Thoracic aorta endothelial cell (primary cell): ENCODE measurements around the gene PET117. TPM values are rescaled to one million over a fixed set of nuclear protein-coding genes. Genes with fewer than 3 reads are reported as not detected.

Source experiments
- small RNA-seq: library from RNA; depleted of rRNA; stranded (forward); fragments of <200 nt; gene quantifications from one replicate; pipeline ENCODE3, GENCODE V24; 2012
- total RNA-seq: library from RNA; depleted of rRNA; stranded (reverse); fragments of >200 nt; gene quantifications from 2 replicates; pipeline ENCODE4 v1.2.3, GENCODE V29; 2012

The PET117 gene, protein sequence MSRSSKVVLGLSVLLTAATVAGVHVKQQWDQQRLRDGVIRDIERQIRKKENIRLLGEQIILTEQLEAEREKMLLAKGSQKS
- total RNA-seq = 11.6 and 14.1 TPM in 2 replicates

DNA sequence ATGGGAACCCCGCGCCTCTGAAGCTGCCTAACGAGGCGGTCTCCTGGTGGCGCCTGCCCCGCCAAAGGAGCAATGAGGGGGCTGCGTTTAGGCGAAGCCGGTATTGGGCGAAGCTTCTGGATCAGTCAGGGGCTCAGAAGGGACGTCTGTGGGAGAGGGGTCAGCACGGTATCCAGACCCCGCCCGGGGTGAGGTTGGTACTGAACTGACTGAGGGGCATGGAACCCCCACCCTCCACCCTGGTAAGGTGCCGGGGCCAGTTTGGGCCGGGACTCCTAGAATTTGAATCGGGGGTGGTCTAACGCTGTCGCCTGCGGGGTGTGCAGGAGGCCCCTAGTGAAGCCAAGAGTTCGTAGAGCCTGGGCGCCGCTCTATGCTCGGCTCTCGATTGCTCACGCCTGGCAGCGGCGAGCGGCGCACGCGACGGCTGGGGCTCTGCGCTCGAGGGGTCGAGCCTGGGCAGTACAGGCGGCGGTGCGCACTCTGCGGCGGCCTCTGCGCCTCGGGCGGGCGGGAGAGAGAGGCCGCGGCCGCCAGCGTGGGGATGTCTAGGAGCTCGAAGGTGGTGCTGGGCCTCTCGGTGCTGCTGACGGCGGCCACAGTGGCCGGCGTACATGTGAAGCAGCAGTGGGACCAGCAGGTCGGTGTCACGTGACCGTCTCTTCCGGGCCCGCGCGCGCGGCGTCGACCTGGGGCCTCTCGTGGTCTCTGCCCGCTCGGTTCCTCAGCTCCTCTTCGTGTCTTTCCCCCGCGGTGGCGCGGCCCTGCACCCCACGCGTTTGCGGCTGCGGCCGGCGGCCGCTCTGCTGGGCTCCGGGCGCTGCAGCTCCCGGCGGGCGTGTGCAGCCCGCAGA lies at the start of gene PET117, which contains the start of gene KAT14:
TSS of gene PET117 (plus strand) at position 452 of the 854 bp plus-strand sequence. CDS start at position 545, 93 bp downstream.
TSS of gene KAT14 (plus strand) at position 452 of the 854 bp plus-strand sequence. CDS start 4,798 bp downstream, outside the sequence.

Small RNAs within 50 kb of the gene (small RNA-seq; reads per million reads assigned to genes)
- gene RF00019 (not detected), gene RNU7-137P (not detected)

Other genes starting within 250 kb of the PET117 start
- gene SNX5, start 169.1 kb upstream of the PET117 start, total RNA-seq = 205 and 232 TPM in 2 replicates
- gene MGME1, start 168.8 kb upstream of the PET117 start, total RNA-seq = 16.3 and 17.3 TPM in 2 replicates
- not detected in 2 replicates for gene OVOL2, start 79.9 kb upstream of the PET117 start, total RNA-seq
- gene KAT14, start within 50 bp of the PET117 start, total RNA-seq = 12.0 and 12.9 TPM in 2 replicates
- 8.4 and 10.6 TPM in 2 replicates for gene ZNF133, start 150.7 kb downstream of the PET117 start, total RNA-seq